Measurements from ENCODE around the gene MLLT3. TPM values are rescaled to one million over a fixed set of nuclear protein-coding genes. Genes with fewer than 3 reads are reported as not detected.

The MLLT3 gene
- total and polyA plus RNA-seq, 2 experiments from 2014 or later = 13.7 to 39.2 TPM

GRCh38 chr9:20598367-20598766, 23.9 kb downstream of the MLLT3 start:
- Histone ChIP-seq H2AFZ (no peak overlapping the region), H3K79me2 (peaks cover 91% of the 10 kb centered on the region), H3K4me1 (ENCODE audit: insufficient read depth) (peaks cover 22% of the 10 kb centered on the region), H3K27ac (no peak overlapping the region), H3K4me2 (no peak overlapping the region), H3K9me3 (ENCODE audit: low read depth) (no peaks in the 10 kb centered on the region), H3K36me3 (replicated peaks; ENCODE audit: insufficient read depth, low read depth) (no peaks in the 10 kb centered on the region), H3K27me3 (no peaks in the 10 kb centered on the region), H3K9me2 (replicated peaks; ENCODE audit: insufficient read depth) (no peaks in the 10 kb centered on the region), H3K4me3 (no peak overlapping the region), H4K20me1 (ENCODE audit: insufficient read depth, poor library complexity, severe bottlenecking) (no peaks in the 10 kb centered on the region)
- DNase-seq (ENCODE audit: low spot score) = no peak
- no peak for TF ChIP-seq CTCF (IDR thresholded peaks at IDR 0.05; ENCODE audit: poor library complexity)
- TF ChIP-seq EZH2phosphoT487 (IDR thresholded peaks at IDR 0.05; ENCODE audit: low read depth, severe bottlenecking, unreplicated experiment) = no peak
- TF ChIP-seq EZH2 (IDR thresholded peaks at IDR 0.05; ENCODE audit: borderline replicate concordance) = no peak
- WGBS (ENCODE audit: low lambda C conversion rate, missing lambda C conversion rate) = 87% methylated on average over 1 of the region's 1 CpG

GRCh38 chr9:20597862-20598261, 24.4 kb downstream of the MLLT3 start:
- Histone ChIP-seq H3K9me2 (replicated peaks; ENCODE audit: insufficient read depth) (no peaks in the 10 kb centered on the region), H3K27ac (no peak overlapping the region), H4K20me1 (ENCODE audit: insufficient read depth, poor library complexity, severe bottlenecking) (no peaks in the 10 kb centered on the region), H3K9me3 (ENCODE audit: low read depth) (no peaks in the 10 kb centered on the region), H3K4me1 (ENCODE audit: insufficient read depth) (peaks cover 17% of the 10 kb centered on the region), H3K27me3 (no peaks in the 10 kb centered on the region), H3K36me3 (replicated peaks; ENCODE audit: insufficient read depth, low read depth) (no peaks in the 10 kb centered on the region), H2AFZ (no peak overlapping the region), H3K79me2 (peaks cover 91% of the 10 kb centered on the region), H3K4me2 (no peak overlapping the region), H3K4me3 (no peak overlapping the region)
- no peak for TF ChIP-seq EZH2phosphoT487 (IDR thresholded peaks at IDR 0.05; ENCODE audit: low read depth, severe bottlenecking, unreplicated experiment)
- no peak for TF ChIP-seq EZH2 (IDR thresholded peaks at IDR 0.05; ENCODE audit: borderline replicate concordance)
- no peak for TF ChIP-seq CTCF (IDR thresholded peaks at IDR 0.05; ENCODE audit: poor library complexity)
- no peak for DNase-seq (ENCODE audit: low spot score)

- Histone ChIP-seq H3K79me2 (peaks cover 94% of the 10 kb centered on the region), H3K27me3 (no peaks in the 10 kb centered on the region), H3K27ac (no peak overlapping the region), H3K4me2 (no peak overlapping the region), H3K36me3 (replicated peaks; ENCODE audit: insufficient read depth, low read depth) (no peaks in the 10 kb centered on the region), H3K9me2 (replicated peaks; ENCODE audit: insufficient read depth) (no peaks in the 10 kb centered on the region), H2AFZ (no peak overlapping the region), H3K4me3 (no peak overlapping the region), H3K4me1 (ENCODE audit: insufficient read depth) (no peaks in the 10 kb centered on the region), H3K9me3 (ENCODE audit: low read depth) (no peaks in the 10 kb centered on the region), H4K20me1 (ENCODE audit: insufficient read depth, poor library complexity, severe bottlenecking) (no peaks in the 10 kb centered on the region)
- 89% methylated on average over 3 of the region's 3 CpGs for WGBS (ENCODE audit: low lambda C conversion rate, missing lambda C conversion rate)
- DNase-seq (ENCODE audit: low spot score) = no peak
- no peak for TF ChIP-seq CTCF (IDR thresholded peaks at IDR 0.05; ENCODE audit: poor library complexity)
- TF ChIP-seq EZH2 (IDR thresholded peaks at IDR 0.05; ENCODE audit: borderline replicate concordance) = no peak
- TF ChIP-seq EZH2phosphoT487 (IDR thresholded peaks at IDR 0.05; ENCODE audit: low read depth, severe bottlenecking, unreplicated experiment) = no peak
Observed at GRCh38 chr9:20594608-20595007, 27.7 kb downstream of the MLLT3 start.

- no peak overlapping the region for H3K4me3 ChIP-seq
- no peak for DNase-seq (ENCODE audit: low spot score)
- peaks cover 83% of the 10 kb centered on the region for H3K79me2 ChIP-seq
- no peaks in the 10 kb centered on the region for H3K9me2 ChIP-seq (replicated peaks; ENCODE audit: insufficient read depth)
- no peak overlapping the region for H2AFZ ChIP-seq
- H3K4me1 ChIP-seq (ENCODE audit: insufficient read depth) = no peaks in the 10 kb centered on the region
- no peaks in the 10 kb centered on the region for H3K36me3 ChIP-seq (replicated peaks; ENCODE audit: insufficient read depth, low read depth)
- H3K4me2 ChIP-seq = no peak overlapping the region
- H3K27ac ChIP-seq = no peak overlapping the region
- H3K9me3 ChIP-seq (ENCODE audit: low read depth) = no peaks in the 10 kb centered on the region
- TF ChIP-seq EZH2phosphoT487 (IDR thresholded peaks at IDR 0.05; ENCODE audit: low read depth, severe bottlenecking, unreplicated experiment) (no peak), CTCF (IDR thresholded peaks at IDR 0.05; ENCODE audit: poor library complexity) (no peak), EZH2 (IDR thresholded peaks at IDR 0.05; ENCODE audit: borderline replicate concordance) (no peak)
- H3K27me3 ChIP-seq = no peaks in the 10 kb centered on the region
- 55% methylated on average over 2 of the region's 2 CpGs for WGBS (ENCODE audit: low lambda C conversion rate, missing lambda C conversion rate)
- H4K20me1 ChIP-seq (ENCODE audit: insufficient read depth, poor library complexity, severe bottlenecking) = no peaks in the 10 kb centered on the region
Observed at GRCh38 chr9:20593537-20593936, 28.8 kb downstream of the MLLT3 start.
